ENCODE data around the gene CARNS1. TPM values are rescaled to one million over a fixed set of nuclear protein-coding genes. Genes with fewer than 3 reads are reported as not detected.
"Not testable (repeated sequence)": the region's sequence is repeated elsewhere in the genome, so short reads cannot be mapped to it uniquely, and the experiment has no call there.

CARNS1 gene
- total and polyA plus RNA-seq, 2 experiments from 2014 or later, result 1.4 to 2.1 TPM

DNA sequence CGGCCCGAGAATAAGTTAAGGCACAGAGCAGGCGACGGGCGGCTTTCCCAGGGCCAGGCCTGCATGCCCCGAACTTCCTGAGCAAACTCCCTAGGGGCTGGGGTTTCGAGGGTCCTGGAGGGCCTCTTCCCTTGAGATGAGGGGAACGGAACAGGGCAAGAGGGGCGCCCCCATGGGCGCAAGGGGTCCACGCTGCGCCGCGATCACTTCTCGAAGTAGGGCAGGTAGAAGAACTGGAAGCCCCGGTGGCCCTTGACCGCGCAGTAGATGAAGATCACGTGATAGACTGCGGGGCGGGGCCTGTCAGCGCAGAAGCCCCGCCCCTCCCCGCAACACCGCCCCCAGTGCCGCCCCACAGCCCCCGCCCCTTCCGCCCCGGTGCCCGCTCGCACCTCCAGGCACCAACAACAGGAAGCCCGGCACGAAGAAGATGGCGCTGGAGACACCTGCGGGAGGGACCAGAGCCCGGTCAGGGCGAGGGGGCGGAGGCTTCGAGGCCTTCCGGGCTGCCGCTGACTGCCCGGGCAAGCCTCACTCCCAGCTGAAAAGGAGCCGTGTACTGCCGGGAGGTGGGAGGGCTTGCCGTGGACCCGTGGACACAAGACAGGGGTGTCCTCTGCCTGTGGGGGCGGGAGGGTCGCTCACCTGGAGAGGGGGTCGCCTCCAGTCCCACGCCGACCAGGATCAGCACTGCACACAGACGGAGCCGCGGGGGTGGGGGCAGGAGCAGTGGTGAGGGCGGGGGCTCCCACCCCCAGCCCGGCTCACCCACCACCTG lies 49.1 kb downstream of the CARNS1 start:
- peak; percentile 75 to 90 for DNase-seq (ENCODE audit: low read depth in 1 of 2, low spot score in 1 of 2)
- H3K4me1 ChIP-seq (ENCODE audit: low read depth), result peaks cover 4% of the 10 kb centered on the region
- H3K36me3 ChIP-seq, result no peaks in the 10 kb centered on the region
- peak overlapping the region; percentile 83 for H3K27ac ChIP-seq
- no peaks in the 10 kb centered on the region for H3K9me3 ChIP-seq (ENCODE audit: low read depth)
- no peak for TF ChIP-seq CTCF (IDR thresholded peaks at IDR 0.05; ENCODE audit: low read depth, low read length)
- H3K27me3 ChIP-seq, result no peaks in the 10 kb centered on the region
- H3K4me3 ChIP-seq, result peak overlapping the region; percentile 54

- DNase-seq (ENCODE audit: low read depth in 1 of 2, low spot score in 1 of 2), result no peak
These were observed 49.7 kb downstream of the CARNS1 start for GRCh38 chr11:67465189-67465510.

GRCh38 chr11:67465530-67465929 lies 50.1 kb downstream of the CARNS1 start:
- H3K4me1 ChIP-seq (ENCODE audit: low read depth); H3K9me3 ChIP-seq (ENCODE audit: low read depth); H3K27me3 ChIP-seq; H3K36me3 ChIP-seq: not testable (repeated sequence)
- Histone ChIP-seq H3K27ac (peak overlapping the region; percentile 83), H3K4me3 (peak overlapping the region; percentile 54)
- peak in 1 of 2 donors; percentile 35 for DNase-seq (ENCODE audit: low read depth in 1 of 2, low spot score in 1 of 2)

More at GRCh38 chr11:67465189-67465510, 49.7 kb downstream of the CARNS1 start:
- peak overlapping the region; percentile 83 for H3K27ac ChIP-seq
- TF ChIP-seq CTCF (IDR thresholded peaks at IDR 0.05; ENCODE audit: low read depth, low read length), result no peak
- no peaks in the 10 kb centered on the region for H3K9me3 ChIP-seq (ENCODE audit: low read depth)
- no peaks in the 10 kb centered on the region for H3K36me3 ChIP-seq
- peak overlapping the region; percentile 54 for H3K4me3 ChIP-seq
- no peaks in the 10 kb centered on the region for H3K27me3 ChIP-seq
- H3K4me1 ChIP-seq (ENCODE audit: low read depth), result peaks cover 4% of the 10 kb centered on the region

DNA sequence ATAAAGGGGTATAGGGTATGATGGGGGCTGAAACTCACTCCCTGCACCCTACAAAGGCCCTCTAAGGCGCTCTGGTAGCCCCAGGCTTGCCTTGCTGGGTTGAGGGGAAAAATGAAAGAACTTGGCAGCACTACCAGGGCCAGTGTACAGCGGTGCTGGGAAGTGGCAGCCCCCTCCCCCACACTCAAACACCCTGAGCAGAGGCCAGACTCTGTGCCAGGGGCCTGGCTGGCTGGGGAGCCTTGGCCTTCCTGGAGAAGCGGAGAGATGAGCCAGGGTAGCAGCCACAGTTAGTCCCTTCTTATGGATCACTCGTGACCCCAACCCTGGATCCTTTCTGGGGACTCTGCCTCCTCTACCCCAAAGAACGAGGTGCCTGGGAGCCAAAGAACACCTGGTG lies 50.9 kb downstream of the CARNS1 start:
- no peak for TF ChIP-seq CTCF (IDR thresholded peaks at IDR 0.05; ENCODE audit: low read depth, low read length)
- Histone ChIP-seq H3K27ac (peak overlapping the region; percentile 7), H3K4me1 (ENCODE audit: low read depth) (peaks cover 4% of the 10 kb centered on the region), H3K4me3 (no peak overlapping the region), H3K9me3 (ENCODE audit: low read depth) (no peaks in the 10 kb centered on the region), H3K27me3 (no peaks in the 10 kb centered on the region), H3K36me3 (no peaks in the 10 kb centered on the region)
- no peak for DNase-seq (ENCODE audit: low read depth in 1 of 2, low spot score in 1 of 2)

DNA sequence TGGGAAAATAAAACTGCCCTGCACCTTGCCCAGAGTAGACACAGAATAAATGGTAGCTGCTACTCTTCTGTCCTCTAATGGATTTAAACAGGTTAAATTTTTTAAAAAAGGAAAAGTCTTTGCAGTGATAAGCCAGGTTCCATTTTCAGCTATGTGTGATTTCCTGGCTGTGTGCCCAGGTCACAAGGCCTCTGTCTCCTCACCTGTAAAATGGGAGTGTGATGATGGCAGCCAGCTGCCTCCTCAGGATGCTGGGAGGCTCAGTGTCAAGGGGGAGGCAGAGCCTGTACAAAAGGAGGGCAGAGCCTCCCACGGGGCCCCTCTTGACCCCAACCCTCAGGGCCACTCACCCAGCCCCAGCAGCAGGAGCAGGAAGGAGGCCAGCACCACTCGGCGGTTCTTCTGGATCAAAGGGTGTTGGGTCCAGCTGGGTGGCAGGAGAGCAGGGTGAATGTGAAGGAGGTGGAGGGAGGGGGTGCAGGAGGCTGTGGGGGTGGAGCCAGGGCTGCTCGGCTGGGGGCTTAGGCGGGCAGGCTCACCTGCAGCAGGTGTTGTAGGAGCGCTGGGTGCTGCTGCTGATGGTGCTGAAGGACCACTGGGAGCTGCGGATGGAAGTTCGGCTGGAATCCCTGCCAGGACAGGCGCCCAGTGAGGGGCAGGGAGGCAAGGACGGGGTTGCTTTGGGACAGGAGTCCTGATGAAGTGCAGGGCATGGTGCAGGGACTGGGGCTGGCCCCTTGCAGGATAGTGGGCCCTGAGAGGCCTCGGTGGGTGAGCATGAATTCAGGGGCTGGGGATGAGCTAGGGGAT lies 51.7 kb downstream of the CARNS1 start:
- TF ChIP-seq CTCF (IDR thresholded peaks at IDR 0.05; ENCODE audit: low read depth, low read length), result no peak
- no peak overlapping the region for H3K4me3 ChIP-seq
- no peak for DNase-seq (ENCODE audit: low read depth in 1 of 2, low spot score in 1 of 2)

DNA sequence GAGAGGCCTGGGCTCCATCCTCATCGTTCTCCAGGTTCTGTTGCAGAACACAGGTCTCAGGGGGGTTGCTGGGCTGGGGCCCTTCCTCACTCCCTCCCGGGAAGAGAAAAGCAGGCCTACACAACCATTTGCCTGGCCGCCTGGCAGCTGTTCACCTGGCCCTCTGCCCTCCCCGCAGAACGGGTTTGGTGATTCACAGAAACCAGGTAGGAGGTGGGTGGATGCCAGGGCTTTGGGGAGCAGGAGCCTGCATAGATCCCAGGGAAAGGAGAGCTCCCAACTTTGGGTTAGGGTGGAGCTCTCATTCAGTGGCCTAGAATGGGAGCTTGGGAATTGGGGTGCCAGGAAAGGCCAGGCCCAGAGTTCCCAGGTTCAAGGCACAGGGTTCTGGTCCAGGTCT lies 52.6 kb downstream of the CARNS1 start:
- no peaks in the 10 kb centered on the region for H3K9me3 ChIP-seq (ENCODE audit: low read depth)
- H3K27ac ChIP-seq, result peak overlapping the region; percentile 41
- no peak for DNase-seq (ENCODE audit: low read depth in 1 of 2, low spot score in 1 of 2)
- H3K36me3 ChIP-seq, result no peaks in the 10 kb centered on the region
- peaks cover 4% of the 10 kb centered on the region for H3K4me1 ChIP-seq (ENCODE audit: low read depth)
- peak overlapping the region; percentile 86 for H3K4me3 ChIP-seq
- no peaks in the 10 kb centered on the region for H3K27me3 ChIP-seq
- no peak for TF ChIP-seq CTCF (IDR thresholded peaks at IDR 0.05; ENCODE audit: low read depth, low read length)

More for the DNA sequence above, 51.7 kb downstream of the CARNS1 start:
- Histone ChIP-seq H3K4me1 (ENCODE audit: low read depth) (peaks cover 4% of the 10 kb centered on the region), H3K27ac (no peak overlapping the region), H3K36me3 (no peaks in the 10 kb centered on the region), H3K27me3 (no peaks in the 10 kb centered on the region), H3K9me3 (ENCODE audit: low read depth) (no peaks in the 10 kb centered on the region)
